Nucleus accumbens (tissue), 56 donors: Measurements from ENCODE around the gene NRSN2.
"Not testable (repeated sequence)": the region's sequence is repeated elsewhere in the genome, so short reads cannot be mapped to it uniquely, and the experiment has no call there.

Source experiments
- DNase-seq, 56 donors: peaks; one replicate each; lab custom pipeline; 2025; lab: John Stamatoyannopoulos, UW

The NRSN2 gene

GRCh38 chr20:370977-371754, 24.3 kb downstream of the NRSN2 start:
- no peak for DNase-seq

- peak in 2 of 56 donors; percentile 1 to 15 for DNase-seq
Measured at GRCh38 chr20:371755-372542, 25.0 kb downstream of the NRSN2 start.

- DNase-seq: not testable (repeated sequence)
Measured at GRCh38 chr20:372543-373082, 25.7 kb downstream of the NRSN2 start.

GRCh38 chr20:373171-373890, 26.4 kb downstream of the NRSN2 start:
- DNase-seq: no peak

GRCh38 chr20:375265-375889, 28.5 kb downstream of the NRSN2 start:
- DNase-seq: no peak

GRCh38 chr20:376089-376488, 29.2 kb downstream of the NRSN2 start:
- DNase-seq: no peak

GRCh38 chr20:376750-377149, 29.8 kb downstream of the NRSN2 start:
- no peak for DNase-seq

- not testable (repeated sequence) for DNase-seq
Measured at GRCh38 chr20:377578-377977, 30.7 kb downstream of the NRSN2 start.

GRCh38 chr20:378961-379336, 32.0 kb downstream of the NRSN2 start:
- no peak for DNase-seq

GRCh38 chr20:380763-381580, 34.1 kb downstream of the NRSN2 start:
- DNase-seq: peak in 6 of 56 donors; percentile 4 to 30 (median 9)

GRCh38 chr20:381581-382290, 34.8 kb downstream of the NRSN2 start:
- peak in 16 of 56 donors; percentile 1 to 53 (median 15) for DNase-seq

GRCh38 chr20:382291-383115, 35.6 kb downstream of the NRSN2 start:
- no peak for DNase-seq

GRCh38 chr20:383889-384288, 37.0 kb downstream of the NRSN2 start:
- DNase-seq: no peak

- DNase-seq: no peak
Measured at GRCh38 chr20:384723-385122, 37.8 kb downstream of the NRSN2 start.

GRCh38 chr20:385448-385847, 38.5 kb downstream of the NRSN2 start:
- DNase-seq: no peak

GRCh38 chr20:386634-387033, 39.7 kb downstream of the NRSN2 start:
- not testable (repeated sequence) for DNase-seq

GRCh38 chr20:387520-387919, 40.6 kb downstream of the NRSN2 start:
- no peak for DNase-seq
